GM23338 (cell line): ENCODE data around the gene TSPAN33.

Experiments
- CREB1 ChIP-seq: fragments of 250-450 bp; sonication (Bioruptor Pico); IDR thresholded peaks from 2 replicates; pipeline ENCODE4 v1.5.0; 2020; ENCODE audit warnings: low read depth, mild to moderate bottlenecking, moderate library complexity
- ETS1 ChIP-seq: IDR thresholded peaks from 2 replicates; pipeline ENCODE4 v1.6.1; 2016; ENCODE audit warnings: antibody characterized with exemption
- EZH2 ChIP-seq: fragments of 200-600 bp; sonication (generic); IDR thresholded peaks from one replicate; pipeline ENCODE4 v1.8.0; 2017; ENCODE audit warnings: antibody characterized with exemption, mild to moderate bottlenecking, low read depth; ENCODE audit not compliant: unreplicated experiment
- EZH2phosphoT487 ChIP-seq: fragments of 200-600 bp; sonication (generic); IDR thresholded peaks from one replicate; pipeline ENCODE4 v1.8.1; 2018; ENCODE audit warnings: antibody characterized with exemption; ENCODE audit not compliant: unreplicated experiment
- POLR2AphosphoS5 ChIP-seq: IDR thresholded peaks from 2 replicates; pipeline ENCODE4 v1.6.1; 2016; ENCODE audit warnings: antibody characterized with exemption, low read depth
- STAT1 ChIP-seq: IDR thresholded peaks from one replicate; pipeline ENCODE4 v1.6.1; 2016; ENCODE audit warnings: antibody characterized with exemption; ENCODE audit not compliant: unreplicated experiment
- ZNF114 ChIP-seq: fragments of 250-450 bp; sonication (Bioruptor Pico); IDR thresholded peaks from 2 replicates; pipeline ENCODE4 v1.5.0; 2020; ENCODE audit warnings: mild to moderate bottlenecking, moderate library complexity
- ZNF331 ChIP-seq: fragments of 250-450 bp; sonication (Bioruptor Pico); IDR thresholded peaks from 2 replicates; pipeline ENCODE4 v1.5.0; 2020; ENCODE audit warnings: low read depth, mild to moderate bottlenecking, moderate library complexity
- TF ChIP-seq, protein P1 (sequence below), 2 experiments: fragments of 200-600 bp in 1 of 2; sonication (generic) in 1 of 2; conservative IDR thresholded peaks; 2 replicates each; pipeline versions ENCODE4 v1.5.1 to v1.6.1; 2016 to 2017; ENCODE audit warnings: antibody characterized with exemption in 2 of 2, low read depth in 2 of 2, mild to moderate bottlenecking in 2 of 2, moderate library complexity in 1 of 2
- TF ChIP-seq, protein P2 (sequence below): IDR thresholded peaks from one replicate; pipeline ENCODE4 v1.6.1; 2018; ENCODE audit warnings: antibody characterized with exemption; ENCODE audit not compliant: unreplicated experiment

- TF ChIP-seq, protein P1, sequence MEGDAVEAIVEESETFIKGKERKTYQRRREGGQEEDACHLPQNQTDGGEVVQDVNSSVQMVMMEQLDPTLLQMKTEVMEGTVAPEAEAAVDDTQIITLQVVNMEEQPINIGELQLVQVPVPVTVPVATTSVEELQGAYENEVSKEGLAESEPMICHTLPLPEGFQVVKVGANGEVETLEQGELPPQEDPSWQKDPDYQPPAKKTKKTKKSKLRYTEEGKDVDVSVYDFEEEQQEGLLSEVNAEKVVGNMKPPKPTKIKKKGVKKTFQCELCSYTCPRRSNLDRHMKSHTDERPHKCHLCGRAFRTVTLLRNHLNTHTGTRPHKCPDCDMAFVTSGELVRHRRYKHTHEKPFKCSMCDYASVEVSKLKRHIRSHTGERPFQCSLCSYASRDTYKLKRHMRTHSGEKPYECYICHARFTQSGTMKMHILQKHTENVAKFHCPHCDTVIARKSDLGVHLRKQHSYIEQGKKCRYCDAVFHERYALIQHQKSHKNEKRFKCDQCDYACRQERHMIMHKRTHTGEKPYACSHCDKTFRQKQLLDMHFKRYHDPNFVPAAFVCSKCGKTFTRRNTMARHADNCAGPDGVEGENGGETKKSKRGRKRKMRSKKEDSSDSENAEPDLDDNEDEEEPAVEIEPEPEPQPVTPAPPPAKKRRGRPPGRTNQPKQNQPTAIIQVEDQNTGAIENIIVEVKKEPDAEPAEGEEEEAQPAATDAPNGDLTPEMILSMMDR (conservative IDR thresholded peaks at IDR 0.05; ENCODE audit: low read depth in 2 of 2), result no peak
- TF ChIP-seq POLR2AphosphoS5, result no peak
- TF ChIP-seq, protein P2, sequence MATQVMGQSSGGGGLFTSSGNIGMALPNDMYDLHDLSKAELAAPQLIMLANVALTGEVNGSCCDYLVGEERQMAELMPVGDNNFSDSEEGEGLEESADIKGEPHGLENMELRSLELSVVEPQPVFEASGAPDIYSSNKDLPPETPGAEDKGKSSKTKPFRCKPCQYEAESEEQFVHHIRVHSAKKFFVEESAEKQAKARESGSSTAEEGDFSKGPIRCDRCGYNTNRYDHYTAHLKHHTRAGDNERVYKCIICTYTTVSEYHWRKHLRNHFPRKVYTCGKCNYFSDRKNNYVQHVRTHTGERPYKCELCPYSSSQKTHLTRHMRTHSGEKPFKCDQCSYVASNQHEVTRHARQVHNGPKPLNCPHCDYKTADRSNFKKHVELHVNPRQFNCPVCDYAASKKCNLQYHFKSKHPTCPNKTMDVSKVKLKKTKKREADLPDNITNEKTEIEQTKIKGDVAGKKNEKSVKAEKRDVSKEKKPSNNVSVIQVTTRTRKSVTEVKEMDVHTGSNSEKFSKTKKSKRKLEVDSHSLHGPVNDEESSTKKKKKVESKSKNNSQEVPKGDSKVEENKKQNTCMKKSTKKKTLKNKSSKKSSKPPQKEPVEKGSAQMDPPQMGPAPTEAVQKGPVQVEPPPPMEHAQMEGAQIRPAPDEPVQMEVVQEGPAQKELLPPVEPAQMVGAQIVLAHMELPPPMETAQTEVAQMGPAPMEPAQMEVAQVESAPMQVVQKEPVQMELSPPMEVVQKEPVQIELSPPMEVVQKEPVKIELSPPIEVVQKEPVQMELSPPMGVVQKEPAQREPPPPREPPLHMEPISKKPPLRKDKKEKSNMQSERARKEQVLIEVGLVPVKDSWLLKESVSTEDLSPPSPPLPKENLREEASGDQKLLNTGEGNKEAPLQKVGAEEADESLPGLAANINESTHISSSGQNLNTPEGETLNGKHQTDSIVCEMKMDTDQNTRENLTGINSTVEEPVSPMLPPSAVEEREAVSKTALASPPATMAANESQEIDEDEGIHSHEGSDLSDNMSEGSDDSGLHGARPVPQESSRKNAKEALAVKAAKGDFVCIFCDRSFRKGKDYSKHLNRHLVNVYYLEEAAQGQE, result no peak
- TF ChIP-seq EZH2, result no peak
- TF ChIP-seq ETS1, result no peak
- TF ChIP-seq EZH2phosphoT487, result no peak
- TF ChIP-seq CREB1 (CRISPR knock-in tag), result no peak
- no peak for TF ChIP-seq ZNF114 (CRISPR knock-in tag)
- TF ChIP-seq ZNF331 (CRISPR knock-in tag), result no peak
- no peak for TF ChIP-seq STAT1
These were observed 54.9 kb downstream of the TSPAN33 start for GRCh38 chr7:129199406-129199805.
